SHP77 treated with DMSO at 0.1 percent for 48 hours (cell line): ENCODE results near the gene WDR7.
A peak's percentile ranks its signal among the peaks of the same experiment; 100 is the strongest.

Experiments
- DNase-seq: peaks from one replicate; lab custom pipeline; 2025; lab: John Stamatoyannopoulos, UW

Gene WDR7

DNA sequence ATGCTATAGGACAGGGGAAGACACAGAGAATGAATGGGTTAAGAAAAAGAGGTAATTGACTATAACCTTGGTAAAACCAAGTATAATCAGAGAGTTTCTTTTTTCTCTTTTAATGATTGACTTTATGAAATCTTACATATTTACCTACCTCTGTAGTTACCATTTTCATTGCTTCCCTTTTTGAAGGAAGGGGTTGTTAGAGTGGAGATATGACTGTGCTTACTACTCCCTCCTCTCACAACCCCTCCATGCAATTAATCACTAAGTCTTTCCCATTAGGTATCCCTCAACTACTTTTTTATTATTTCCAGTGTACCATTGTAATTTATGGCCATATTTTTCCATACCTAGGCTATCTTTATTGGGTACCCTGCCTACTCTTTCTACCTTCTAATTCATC lies 71.4 kb downstream of the WDR7 start:
- no peak for DNase-seq

DNA sequence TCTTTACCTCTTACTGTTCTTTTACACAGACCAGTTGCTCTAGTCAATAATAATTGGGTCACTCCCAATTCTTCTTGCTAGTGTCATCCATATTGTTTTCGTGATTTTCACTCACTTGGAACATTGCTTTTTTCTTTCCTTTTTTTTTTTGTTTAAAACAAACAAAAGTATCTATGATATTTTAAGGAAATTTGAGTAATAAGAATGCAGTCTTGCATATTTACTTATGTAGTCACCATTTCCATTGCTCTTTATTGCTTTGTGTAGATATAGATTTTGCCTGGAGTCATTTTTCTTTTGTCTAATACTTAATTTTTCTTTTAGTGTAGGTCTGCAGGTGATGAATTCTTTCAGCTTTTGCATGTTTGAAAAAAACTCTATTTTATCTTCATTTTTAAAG lies 71.9 kb downstream of the WDR7 start:
- no peak for DNase-seq

DNA sequence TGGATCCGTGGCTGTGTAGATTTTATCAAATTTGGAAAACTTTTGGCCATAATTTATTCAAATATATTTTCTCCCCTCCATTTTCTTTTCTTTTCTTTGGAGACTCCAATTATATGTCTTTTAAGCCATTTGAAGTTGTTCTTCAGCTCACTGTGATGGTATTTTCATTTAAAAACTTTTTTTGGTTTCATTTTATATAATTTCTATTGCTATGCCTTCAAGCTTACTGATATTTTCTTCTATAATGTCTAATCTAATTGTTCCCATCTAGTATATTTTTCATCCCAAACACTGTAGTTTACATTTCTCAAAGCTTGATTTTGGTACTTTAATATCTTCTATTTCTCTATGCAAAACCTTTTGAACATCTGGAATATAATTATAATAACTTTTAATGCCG lies 72.5 kb downstream of the WDR7 start:
- DNase-seq, result no peak

DNA sequence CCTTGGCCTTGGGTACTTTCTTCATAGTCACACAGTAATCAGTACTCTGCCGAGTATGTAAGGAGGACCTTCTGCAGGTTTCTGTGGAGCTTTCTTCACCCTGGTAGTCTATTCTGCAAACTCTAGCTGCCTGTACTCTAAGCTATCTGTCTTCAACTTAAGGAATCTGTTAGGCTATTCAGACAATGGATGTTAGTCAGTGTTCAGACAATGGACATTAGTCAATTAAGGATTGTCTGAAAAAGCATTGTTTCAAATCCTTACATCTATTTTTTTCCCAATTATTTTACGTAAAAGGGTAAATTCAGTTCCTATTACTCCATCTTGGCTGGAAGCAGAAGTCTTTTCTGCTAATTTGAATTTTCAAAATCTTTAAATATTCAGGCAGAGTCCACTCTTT lies 75.7 kb downstream of the WDR7 start:
- no peak for DNase-seq

DNA sequence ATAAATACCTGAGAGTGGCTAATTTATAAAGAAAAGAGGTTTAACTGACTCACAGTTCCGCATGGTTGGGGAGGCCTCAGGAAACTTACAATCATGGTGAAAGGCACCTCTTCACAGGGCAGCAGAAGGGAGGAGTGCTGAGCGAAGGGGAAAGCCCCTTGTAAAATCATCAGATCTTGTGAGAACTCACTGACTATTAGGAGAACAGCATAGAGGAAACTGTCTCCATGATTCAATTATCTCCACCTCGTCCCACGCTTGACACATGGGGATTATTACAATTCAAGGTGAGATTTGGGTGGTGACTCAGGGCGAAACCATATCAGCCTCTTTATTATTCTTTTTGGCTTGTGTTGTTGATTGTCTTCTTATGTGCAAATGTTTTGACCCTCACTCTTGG lies 76.2 kb downstream of the WDR7 start:
- no peak for DNase-seq

DNA sequence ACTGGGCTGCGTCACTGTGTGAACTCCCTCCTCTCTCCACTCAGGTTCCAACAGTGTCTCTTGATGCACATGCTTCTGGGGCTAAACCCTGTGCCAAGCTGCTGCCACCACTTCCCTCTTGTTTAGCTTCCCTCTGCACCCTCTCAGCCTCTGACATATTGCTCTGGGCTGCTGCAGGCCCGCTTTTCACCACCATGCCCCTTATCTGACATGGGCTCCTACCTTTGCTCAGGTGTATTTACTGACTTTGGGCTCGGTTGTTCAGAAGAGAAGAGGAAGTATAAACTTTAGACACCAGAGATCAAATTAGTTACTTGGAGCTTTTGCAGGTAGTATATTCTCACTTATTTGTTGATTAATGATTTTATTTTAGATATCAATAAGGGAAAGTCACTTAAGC lies 77.6 kb downstream of the WDR7 start:
- no peak for DNase-seq

DNA sequence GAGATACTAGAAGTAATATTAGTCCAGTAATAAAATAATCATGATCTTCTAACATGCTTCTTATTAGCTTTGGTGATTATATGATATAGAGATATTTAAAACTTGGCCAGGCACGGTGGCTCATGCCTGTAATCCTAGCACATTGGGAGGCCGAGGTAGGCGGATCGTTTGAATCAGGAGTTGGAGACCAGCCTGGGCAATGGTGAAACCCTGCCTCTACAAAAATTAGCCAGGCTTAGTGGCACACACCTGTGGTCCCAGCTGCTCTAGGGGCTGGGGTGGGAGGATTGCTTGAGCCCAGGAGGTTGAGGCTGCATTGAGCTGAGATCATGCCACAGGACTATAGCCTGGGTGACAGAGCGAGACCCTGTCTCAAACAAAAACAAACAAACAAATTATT lies 87.0 kb downstream of the WDR7 start:
- no peak for DNase-seq

DNA sequence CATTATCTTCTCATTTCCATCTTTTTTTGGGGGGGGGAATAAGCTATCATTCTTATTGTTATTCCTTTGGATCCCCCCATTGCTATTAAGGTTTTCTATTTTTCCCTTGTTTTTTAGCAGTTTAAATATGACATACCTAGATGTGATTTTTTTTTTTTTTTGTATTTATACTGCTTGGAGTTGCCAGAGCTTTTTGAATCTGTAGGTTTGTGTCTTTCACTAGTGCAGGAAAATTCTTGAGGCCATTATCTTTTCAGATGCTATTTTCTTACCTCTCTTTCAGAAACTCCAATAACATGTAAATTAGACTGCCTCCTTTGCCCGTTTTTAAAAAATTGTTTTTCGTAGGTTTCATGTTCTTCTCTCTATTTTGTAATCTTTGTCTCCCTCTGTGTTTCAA lies 88.6 kb downstream of the WDR7 start:
- no peak for DNase-seq

DNA sequence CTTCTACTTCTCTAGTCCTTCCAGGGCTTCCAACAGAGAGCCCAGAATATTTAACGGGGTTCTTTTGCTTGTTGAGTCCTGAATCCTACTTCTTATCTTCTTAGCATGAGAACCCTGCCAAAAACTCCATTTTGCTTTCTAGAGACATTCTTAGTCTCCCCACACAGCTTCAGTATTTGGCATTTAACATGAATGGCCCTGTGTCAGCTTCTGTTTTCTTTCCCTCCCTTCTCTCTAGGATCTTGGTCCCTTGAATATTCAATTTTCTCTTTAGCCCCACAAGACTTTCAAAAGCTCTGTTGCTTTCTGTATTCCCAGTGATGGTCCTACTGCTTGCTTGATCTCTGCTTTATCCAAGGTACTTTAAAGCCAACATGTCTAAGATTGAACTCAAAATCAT lies 89.5 kb downstream of the WDR7 start:
- DNase-seq, result no peak

DNA sequence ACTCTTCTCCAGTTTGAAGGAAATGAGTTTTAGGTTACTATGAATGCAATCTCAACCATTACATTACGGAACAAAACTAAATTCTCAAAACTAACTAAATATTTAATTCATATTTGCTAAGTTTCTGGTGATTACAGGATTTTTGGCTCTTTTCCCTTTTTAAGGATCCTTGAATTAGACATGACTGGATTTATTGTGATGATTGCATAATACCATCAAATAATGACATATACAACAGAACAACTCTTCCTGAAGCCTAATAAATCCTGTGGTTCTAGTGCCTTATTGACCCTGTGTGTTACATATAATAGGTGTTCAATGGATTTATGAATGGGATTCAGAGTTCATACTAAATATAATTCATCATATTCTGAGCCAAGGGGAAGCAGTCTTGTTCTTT lies 90.5 kb downstream of the WDR7 start:
- DNase-seq, result no peak

DNA sequence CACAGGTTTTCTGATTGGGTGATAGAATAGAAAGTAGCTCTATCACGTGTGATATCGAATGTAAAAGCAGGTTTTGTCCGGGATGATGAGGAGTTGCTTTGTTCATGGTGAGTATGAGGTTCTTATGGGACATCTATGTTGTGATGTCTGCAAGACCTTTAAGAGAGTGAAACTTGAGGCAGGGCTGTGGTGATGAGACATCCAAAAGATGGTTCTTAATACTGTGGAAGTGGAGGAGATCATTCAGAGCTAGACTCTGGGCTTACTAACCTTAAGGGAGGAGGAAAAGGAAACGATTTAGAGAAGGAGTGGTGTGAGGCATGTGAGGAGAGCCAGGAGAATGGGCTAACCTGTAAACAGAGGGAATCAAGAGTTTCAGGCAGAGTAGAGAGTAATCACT lies 92.0 kb downstream of the WDR7 start:
- DNase-seq, result no peak

DNA sequence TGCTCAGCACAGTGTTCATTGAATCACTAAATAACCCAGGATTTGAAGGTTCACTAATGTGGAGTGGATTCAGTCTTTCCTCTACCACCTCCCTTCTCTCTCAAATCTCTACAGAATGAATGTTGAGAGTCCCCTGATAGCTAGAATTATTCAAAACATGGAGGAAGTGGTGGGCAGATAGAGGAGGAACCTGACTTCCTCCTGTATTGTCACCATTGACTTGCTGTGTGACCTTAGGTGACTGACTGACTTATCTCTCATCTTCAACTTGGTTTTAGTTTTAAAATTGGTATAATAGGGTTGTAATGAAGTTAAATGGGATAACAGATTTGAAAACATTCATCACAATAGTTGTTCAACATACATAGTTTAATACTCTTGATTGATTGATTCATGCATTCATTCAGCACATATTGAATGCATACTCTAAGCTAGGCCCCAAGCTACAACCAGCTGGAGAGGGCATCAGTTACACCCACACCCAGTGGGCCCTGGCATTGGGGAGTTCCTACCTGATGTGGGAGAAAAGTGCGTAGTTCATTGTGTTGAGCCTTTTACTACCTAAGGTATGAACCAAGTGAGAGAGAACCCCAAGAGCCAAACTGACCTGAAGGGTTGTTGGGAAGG lies 96.0 kb downstream of the WDR7 start:
- no peak for DNase-seq

DNA sequence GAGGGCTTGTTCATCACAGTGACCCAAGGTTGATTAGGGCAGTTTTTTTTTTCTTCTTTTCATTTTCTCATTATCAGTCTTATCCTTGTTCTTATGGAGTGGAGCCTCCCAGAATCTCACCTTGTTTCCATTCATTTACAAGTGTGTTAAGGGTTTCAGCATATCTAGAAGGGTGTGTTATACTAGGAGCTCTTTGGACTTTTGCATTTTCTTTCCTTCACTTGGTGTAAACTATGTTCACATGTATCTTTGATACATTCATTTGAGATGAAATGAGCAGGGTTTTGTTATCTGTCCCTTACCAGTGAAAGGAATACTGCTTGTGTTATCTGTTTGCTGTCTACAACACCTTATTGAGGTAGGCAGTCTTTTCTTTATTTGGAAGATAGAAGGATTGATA lies 96.7 kb downstream of the WDR7 start:
- DNase-seq, result no peak

DNA sequence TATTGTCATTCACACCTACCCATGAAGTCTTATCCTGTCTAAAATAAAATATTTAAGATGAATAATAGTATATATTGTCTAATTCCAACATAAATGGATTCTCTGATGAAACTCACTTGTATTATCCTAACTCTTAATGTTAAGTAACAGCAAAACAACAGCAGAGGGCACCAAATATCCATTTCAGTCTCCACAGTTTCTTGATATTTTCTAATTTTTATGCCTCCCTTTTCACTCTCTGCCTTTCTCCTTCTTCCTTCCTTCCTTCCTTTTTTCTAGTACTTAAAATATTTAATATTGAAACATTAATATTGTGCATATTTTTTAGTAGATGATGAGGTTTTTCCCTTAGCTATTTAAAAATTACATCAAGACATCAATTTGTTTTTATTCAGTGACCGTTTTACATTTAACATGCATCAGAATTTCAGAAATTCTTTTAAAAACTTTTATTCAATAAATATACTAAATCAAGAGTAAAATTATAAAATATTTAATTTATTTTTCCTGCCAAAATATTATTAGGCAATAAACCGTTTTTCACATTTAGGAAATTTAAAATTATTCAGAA lies 97.6 kb downstream of the WDR7 start:
- DNase-seq, result peak; percentile 53

DNA sequence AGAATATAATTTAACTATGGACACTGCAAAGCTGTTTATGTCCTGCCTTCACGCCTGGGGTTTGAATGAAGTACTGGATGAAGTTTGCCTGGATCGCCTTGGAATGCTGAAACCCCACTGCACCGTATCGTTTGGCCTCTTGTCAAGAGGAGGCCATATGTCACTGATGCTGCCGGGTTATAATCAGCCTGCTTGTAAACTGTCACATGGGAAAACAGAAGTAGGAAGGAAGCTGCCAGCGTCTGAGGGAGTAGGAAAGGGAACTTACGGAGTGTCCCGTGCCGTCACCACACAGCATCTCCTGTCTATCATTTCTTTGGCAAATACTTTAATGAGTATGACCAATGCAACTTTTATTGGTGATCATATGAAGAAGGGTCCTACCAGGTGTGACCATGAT lies 105.8 kb downstream of the WDR7 start:
- no peak for DNase-seq

DNA sequence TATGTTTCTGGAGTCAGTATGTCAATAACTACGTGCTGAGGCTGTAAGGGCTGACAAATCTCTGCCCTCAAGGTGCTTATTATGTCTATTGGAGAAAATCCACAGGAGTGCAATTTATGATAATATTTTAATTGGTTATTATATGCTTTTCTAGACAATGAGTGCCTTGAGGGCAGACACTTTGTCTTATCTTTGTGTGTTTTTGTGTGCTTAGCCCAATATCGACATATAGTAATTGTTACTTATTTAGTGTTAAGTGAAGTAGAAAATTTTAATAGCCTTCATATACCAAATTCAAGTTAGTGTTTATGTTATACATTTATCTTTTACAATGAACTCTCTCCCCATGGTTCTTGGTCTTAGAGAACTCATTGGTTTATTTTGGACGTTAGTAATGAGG lies 118.9 kb downstream of the WDR7 start:
- no peak for DNase-seq

DNA sequence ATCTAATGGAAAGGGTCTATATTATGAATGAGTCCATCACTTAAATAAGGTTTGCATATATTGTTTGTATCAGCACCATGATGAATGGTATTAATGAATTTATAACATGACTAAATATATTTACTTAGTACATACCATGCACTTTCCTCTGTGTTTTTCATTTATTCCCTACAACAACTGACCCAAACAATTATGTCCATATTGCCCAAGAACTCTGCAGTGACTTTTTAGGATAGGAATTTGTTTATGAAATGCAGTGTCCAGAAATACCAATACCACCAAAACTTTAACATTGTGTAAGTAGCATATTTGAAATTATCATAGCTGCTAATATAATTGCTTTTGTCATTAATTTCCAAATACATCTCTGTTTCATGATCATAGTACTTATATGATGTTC lies 119.7 kb downstream of the WDR7 start:
- no peak for DNase-seq

DNA sequence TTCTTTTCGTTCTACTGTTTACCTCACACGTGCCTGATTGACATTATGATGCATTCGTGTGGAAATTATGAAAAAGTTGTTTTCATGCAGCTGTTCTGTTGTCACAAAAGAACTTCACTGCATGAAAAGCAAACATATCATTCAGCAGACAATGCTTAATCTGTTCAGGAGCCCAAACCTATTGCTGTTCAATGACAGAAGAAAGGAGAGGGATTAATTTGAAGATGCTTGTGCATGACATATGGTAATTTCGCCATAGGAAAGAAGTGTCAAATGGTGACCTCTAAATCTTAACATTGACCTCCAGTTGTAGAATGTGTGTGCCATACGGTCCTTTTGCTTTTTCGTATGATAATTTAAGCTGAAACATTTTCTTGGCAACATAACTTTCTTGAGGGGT lies 124.5 kb downstream of the WDR7 start:
- no peak for DNase-seq

DNA sequence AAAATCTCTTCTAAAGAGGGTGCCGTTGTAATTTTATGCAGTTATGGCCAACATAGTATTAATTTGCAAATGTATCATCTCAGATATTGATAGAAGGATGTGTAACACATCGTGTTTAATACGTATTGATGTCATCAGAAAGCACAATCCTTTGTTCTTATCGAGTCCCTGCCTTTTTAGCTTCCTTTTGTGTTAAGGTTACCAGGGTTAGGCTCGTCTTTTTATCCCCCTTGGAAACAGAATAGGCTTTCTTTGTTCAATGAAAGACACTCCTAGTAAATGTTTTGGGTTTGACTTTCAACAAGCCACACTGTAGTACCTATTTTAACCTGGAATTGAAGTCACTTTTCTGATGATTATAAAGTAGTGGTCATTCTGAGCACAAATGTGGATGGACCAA lies 136.2 kb downstream of the WDR7 start:
- no peak for DNase-seq

DNA sequence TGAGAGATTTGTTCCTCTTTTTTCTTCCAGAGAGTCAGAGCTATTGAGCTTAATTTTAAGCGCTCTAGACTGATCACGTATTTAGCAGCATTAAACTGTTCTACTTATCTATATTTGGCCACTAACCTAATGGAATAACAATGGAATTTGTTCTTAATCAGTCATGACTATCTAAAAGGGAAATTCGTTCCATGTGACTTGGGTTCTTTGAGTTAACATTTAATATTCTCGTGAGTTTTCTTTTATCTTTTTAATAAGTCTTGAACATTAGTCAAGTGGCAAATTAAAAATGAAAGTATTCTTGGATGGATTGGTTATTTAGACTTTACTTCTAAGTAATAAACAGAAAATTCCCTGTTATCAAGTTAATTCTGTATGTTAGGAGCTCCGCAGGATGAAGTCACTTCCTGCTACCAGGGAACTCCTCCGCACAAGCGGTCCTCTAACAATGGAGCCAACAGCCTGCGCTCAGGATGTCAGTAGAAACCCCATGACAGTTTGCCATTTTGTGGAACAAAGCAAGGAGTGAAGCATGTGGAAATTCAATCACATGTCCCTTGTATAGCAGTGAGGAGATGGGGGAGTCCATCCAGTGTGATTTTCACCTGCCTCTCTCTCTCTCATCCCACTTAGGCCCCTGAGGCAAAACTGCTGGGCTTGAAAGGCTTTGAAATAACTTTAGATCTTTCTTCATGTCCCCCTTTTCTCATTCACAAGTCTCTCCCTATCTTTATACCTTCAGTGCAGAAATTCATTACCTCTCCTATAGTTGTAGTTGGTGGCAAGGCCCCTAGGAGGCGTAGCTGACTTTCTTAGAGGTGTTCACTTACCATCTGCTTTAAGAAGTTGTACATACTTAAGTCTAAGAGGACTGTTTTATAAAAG lies 138.1 kb downstream of the WDR7 start:
- DNase-seq, result no peak

DNA sequence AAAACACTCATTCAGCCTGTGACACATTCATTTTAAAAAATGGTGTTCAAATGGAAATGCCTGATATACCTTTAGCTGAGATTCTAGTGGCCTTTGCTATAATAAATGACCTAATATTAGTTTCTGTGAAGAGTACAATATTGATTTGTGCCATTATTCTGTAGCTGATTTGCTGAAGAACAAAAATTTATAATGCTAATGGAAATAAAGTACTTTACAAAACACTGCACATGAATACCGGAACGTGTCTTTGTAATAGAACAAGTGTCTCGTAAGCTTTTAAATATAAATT lies 138.7 kb downstream of the WDR7 start:
- no peak for DNase-seq

DNA sequence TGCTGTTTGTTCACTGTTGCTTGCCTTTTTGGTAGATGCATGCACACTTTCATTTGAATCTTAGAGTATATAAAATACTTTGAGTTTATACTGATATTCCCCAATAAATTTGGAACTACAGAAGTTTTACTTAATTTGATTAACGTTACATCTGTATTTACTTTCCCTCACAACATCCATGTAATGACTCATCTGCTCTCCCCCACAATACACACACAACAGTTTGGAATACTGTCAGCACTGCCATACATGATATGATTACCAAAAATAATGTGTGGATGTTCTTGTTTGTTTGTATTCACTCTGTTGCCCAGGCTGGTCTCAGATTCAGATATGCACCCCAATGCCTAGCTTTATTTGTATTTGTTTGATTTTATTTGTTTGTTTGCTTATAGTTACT lies 144.2 kb downstream of the WDR7 start:
- no peak for DNase-seq

DNA sequence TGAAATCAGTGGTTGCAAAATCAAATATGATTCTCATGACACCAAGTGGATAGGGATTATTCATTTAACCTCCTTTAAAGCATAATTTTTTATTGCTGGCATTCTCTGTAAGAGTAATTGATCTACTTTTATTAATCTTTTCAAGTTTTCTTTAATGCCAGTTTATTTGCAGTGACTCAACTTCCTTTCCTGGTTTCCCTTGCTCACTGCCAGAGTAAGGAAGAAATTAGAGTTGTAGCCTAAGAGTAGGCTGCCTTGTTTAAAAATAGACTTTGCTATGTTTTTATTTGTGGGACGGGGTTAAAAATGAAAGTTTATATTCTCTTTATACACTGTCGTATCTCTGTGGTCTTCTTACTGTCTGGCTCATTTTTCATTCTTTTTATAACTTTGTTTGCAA lies 148.6 kb downstream of the WDR7 start:
- DNase-seq, result no peak

DNA sequence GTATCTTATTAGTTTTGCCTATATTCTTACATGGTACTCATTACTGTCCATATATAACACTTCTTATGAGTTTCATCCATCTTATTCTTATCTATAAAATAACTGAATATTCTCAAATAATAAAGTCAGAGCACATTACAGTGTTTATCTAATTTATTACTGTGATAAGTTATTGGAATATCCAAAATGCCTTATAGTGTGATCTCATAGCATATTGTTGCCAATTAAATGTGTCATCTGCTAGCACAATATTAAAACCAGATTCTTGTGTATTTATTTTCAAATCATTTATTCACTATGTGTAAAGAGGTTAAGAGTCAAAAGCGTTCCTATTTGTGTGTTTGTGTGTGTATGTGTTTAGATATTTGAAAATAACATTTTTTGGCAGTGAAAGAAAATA lies 151.9 kb downstream of the WDR7 start:
- DNase-seq, result no peak
